GM19193 (cell line): ENCODE results near the gene AGT.

ENCODE experiments used
- POLR2A ChIP-seq: IDR thresholded peaks from 4 replicates; pipeline ENCODE4 v1.6.1; 2011; ENCODE audit not compliant: insufficient read depth, insufficient read length; ENCODE audit errors: extremely low read depth

Gene AGT

DNA sequence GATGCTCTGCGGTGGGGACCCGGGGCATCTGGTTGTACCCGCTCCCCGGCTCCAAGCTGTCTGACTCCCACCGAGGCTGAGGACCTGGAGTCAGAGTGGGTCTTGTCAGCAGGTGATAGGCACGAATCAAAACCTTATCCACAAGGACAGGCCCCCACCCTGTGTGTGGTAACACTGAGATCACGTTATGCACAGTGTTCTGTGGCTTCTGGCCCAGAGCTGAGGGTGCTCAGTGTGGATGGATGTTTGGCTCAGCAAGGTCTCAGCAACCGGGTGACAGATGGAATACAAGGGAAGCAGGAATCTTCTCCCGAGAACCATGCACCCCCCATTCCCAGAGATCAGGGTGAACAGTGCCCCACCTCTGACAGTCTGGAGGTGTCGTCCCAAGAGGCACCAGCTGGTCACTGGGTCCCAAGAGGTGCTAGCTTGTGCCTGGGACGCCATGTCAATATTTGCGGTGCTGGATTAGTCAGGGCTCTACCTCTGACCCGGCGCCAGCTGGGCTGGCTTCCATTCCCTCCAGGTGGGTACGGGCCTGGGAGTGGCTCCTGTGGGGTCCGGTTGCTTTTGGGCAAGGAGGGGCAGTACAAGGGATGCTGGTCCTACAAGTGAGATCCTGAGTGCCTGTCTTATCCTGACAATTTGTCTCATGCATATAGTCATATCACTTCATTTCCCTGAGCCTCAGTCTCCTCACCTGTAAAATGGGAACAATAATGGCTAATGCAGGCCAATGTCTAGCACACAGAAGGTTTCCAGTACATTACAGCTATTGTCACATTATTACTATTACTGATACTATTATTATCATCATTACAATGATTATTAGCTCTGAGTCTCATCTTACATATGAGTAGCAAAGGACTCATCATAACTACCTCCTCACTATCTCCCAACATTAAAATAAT is 34.2 kb upstream of the AGT start:
- TF ChIP-seq POLR2A: no peak

DNA sequence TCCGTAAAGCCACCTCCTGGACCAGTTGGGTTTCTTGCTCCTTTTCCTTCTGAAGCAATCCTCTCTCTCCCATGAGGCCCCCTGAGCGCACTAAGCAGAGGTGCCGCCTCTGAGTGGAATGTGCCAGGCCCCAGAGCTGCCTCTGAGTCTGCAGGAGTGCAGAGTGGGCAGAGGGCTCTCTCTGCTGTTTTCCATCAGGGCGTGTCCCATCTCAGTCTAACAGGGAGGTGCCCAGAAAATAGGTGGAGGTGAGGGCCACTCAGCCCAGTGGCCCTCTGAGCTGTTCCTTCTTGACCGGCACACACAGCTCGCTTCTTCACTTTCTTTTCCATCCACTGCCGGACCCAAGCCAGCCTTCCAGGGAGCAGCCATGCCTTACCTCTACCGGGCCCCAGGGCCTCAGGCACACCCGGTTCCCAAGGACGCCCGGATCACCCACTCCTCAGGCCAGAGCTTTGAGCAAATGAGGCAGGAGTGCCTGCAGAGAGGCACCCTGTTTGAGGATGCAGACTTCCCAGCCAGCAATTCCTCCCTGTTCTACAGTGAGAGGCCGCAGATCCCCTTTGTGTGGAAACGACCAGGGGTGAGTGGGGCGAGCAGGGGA is 33.3 kb upstream of the AGT start, which contains the start of gene CAPN9:
TSS of gene CAPN9 (plus strand) at position 262 of the 604 bp plus-strand sequence. CDS start at position 371, 109 bp downstream.
- no peak for TF ChIP-seq POLR2A

DNA sequence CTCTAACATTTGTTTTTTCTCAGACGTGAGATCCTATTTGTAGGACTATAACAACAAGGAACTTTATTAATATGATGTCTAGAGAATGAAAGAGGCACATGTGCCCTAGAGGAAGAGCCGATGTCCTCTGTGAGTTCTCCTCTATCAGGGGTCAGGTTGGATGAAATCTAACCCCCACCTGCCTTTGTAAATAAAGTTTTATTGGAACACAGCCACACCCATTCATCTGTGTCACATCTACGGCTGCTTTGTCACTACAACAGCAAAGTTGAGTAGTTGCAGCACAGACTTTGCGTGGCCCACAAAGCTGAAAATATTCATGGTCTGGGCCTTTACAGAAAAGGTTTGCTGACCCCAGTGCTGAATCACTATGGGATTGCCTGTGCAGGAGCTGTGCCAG is 32.7 kb upstream of the AGT start:
- TF ChIP-seq POLR2A: no peak

DNA sequence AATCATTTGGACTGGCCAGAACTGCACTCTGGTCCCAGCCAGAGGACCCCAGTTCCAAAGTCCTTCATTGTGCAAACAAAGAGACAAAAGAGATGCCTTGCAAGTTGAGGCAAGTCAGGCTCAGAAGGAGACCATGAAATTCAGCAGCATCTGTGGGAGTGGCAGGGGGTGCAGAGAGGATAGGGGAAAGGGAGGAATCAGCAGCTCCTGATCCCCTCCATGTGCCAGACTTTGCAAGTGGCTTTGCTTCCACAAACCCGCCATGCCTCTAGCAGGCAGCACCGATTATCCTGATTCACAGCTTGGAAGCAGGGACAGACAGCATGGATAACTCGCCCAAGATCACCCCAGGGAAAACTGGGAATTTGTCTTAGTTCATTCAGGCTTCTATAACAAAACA is 31.1 kb upstream of the AGT start:
- no peak for TF ChIP-seq POLR2A

DNA sequence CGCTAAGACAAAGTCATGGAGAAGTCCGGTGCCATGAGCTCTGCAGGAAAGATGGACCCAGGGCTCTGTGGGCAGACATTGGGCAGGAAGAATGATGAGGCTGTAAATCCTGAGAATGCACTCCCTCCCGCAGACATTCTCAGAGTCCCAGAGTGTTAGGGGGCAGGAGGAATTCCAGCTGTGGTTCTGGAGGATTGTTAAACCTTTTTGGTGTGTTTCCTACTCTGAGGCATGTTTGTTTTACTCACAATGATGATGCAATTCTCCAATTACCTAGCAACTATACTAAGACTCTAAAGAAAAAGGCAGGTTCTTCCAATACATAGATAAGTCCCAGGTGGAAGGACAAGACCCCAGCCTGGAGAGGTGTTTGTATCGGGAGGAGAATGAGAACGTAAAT is 30.5 kb upstream of the AGT start:
- TF ChIP-seq POLR2A: no peak

DNA sequence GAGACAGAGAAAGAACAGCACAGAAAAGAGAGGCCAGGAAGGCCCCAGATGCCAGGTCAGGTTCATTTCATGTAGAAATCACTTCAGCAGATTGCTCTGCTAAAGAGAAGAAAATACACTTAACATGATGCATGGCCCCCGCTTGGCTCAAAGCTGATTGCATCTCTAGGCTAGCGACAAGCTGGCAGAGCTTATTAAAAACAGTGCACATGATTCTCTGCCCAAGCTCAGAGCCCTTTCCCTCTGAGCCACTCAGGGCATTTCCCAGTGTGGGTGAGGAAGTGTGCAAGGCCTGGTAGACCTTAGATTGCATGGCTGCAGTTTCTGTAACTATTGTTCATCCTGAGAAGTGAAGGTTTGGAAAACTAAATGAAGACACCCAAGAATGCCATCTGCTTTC is 30.0 kb upstream of the AGT start:
- no peak for TF ChIP-seq POLR2A

DNA sequence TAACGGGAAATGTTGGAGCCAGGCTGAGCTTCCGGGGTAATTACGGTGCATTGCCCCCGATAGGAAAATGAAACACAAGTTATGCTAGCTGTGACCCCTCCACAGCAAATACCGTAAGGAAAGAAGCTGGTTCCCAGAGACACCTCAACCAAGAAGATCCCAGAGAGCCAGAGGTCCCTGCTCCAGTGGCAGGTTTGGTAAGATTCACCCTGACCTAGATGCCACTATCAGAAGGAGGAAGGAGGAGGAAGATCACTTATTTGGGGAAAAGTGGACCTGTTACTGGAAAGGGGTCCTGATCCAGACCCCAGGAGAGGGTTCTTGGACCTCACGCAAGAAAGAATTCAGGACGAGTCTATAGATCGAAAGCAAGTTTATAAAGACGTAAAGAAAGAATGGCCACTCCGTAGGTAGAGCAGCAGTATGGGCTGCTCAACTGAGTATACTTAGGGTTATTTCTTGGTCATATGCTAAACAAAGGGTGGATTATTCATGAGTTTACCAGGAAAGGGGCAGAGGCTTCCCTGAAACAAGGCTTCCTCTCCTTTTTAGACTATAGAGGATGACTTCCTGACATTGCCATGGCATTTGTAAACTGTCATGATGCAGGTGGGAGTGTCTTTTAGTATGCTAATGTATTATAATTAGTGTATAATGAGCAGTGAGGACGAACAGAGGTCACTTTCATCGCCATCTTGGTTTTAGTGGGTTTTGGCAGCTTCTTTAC is 25.8 kb upstream of the AGT start:
- TF ChIP-seq POLR2A: no peak

DNA sequence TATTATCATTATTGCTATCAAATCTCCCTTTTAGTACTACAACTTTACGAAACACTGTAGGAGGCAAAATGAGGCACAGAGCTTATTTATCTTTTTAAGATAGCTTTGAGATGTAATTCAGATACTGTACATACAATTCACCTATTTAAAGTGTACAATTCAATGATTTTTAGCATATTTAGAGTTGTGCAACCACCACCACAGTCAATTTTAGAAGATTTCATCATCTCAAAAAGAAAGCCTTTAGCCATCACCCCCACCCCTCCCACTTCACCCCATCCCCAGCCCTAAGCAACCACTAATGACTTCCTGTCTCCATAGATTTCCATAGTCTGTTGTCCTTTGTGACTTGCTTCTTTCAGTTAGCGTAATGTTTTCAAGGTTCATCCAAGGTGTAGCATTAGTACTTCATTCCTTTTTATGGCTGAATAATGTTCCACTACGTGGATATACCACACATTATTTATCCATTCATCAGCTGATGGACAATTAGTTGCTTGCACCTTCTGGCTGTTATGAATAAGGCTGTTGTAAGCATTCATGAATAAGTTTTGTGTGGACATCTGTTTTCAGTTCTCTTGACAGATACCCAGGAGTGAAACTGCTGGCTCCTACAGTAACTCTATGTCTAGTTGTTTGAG is 23.8 kb upstream of the AGT start:
- TF ChIP-seq POLR2A: no peak

DNA sequence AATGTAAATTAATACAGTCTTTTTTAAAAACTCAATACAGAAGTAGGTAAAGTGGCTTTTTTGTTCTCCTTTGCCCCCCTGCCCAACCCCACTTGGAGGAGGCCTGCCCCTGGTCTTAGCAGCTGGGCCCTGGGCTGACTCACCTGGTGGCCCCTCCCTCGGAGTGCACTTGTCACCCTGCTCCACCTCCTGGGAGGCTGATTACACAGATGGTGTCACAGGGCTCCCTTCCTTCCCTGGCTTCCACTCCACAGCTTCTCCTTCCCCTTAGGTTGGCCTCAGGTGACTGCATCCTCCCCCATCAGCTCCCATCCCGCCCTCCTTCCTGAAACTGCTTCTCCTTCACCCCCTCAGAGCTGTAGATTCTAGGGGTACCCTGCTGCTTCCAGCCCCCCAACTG is 21.5 kb upstream of the AGT start:
- TF ChIP-seq POLR2A: no peak

DNA sequence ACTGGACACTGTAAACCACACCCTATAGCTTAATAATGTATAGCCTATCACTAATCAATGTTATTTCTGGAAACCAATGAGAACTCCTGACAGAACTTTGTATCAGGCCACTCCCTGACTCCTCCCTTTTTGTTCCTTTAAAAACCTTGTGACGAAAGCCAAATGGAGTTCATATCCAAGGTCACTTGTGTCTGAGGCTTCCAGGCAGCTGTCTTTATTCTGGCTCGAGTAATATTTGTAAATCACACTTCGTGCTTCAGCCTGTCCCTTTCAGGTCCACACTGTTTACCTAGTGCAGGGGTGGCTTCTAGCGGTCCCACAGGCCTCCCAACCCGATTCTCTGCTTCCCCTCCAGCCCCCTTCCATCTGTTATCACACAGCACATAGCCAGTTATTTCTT is 17.1 kb upstream of the AGT start:
- TF ChIP-seq POLR2A: no peak

DNA sequence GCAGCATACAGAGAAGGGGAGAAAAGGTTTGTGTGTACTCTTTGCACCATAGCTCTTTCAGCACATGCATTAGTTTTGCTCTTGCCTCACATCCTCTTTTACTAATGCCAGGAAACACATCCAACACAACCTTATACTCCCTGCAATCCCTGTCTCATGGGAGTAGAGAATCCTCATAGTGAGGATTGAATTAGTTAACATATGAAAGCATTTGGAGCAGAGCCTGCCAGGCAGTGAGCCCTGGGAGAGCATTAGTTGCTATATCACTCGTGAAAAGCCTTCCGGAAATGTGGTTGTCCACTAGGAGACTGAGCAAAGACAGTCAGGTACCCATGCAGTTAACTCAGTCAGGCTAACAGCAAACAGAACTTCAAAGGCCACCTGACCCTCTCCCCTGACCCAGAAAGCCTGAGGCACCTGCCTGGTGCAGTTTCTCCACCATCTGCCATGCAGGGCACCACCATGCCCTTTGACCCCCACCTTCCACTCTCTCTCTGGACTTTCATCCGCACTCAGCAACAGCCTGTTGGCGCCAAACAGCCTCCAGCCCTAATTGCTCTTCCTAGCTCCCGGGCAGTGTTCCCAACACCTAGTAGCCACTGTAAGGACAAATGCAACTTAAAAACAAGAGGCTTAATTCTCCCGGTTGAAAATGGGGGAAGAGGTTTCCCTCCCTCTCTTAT is 14.9 kb upstream of the AGT start:
- no peak for TF ChIP-seq POLR2A

DNA sequence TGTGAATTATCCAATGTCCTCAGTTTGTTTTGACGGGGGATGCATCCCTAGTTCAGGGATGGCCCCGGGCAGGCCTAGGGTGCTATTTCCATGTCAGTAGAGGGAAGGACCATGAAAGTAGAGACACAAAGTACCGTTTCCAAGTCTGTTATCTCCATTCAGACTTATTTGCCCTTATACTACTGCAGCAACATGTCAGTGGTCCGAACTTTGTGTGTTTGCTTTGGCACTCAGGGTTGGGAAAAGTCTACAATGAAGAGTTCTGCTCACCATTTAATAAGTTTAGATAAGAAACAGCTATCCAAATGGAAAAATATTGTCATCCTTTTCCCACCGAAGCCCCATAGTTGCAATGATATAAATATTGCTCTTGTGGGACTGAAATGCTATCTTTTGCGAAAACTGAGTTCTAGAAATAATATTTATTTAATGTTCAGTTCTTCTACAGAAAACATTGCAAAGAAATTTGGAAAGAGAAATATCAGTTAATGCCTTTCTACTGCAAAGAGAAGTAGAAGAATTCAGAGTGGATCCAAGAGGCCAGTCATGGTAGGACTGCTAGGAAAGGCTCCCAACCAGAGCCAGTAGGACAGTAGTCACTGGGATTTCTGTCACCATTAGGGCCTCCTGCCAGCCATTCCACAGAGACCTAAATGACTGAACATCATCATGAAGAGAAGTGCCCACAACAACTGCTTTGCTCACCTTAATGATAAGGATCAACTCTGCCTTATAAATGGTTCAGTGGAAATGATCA is 11.5 kb upstream of the AGT start:
- TF ChIP-seq POLR2A: no peak

DNA sequence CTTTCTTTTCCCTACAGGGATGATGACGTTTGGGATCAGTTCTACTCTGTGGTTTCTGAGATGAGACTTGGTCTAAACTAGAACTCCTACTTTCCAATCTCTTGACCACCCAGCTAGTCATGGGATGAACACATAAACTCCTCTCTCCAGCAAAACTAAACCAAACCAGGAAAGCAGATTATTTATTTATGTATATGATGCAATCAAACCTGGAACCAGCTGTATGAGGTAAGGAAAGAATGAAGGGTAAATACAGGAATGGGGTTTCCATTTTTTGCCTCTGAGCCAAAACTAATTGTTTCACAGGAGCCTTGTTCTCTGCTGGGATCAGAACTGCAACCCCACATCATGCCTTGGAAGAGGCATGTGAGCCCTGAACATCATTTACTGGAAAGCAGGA is 3.3 kb upstream of the AGT start:
- TF ChIP-seq POLR2A: no peak

DNA sequence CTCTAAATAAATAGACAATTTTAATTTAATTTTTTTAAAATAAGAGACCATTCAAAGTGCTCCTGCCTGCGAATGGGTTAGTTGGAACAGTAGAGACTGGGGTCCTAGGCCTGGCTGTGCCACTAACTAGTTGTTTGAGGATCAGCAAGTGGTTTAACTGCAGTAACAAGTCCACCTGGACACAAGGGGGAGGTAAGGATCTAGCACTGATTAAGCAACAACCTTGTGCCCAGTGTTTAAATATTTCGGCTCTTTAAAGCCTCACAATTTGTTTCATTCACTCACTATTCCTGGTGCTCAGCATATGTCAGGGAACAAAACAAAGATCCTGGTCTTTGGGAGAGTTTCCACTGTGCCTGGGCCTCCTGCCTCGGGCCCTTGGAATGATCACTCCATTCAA is 1.6 kb upstream of the AGT start:
- no peak for TF ChIP-seq POLR2A
